WTC11 (cell line): ENCODE results near the gene ALLC. TPM values are rescaled to one million over a fixed set of nuclear protein-coding genes. Genes with fewer than 3 reads are reported as not detected.

Experiments used
- ATAC-seq: fragments of 200-7000 bp; cut with Tn5 transposase; 2 replicates; pipeline ENCODE4 v1.10.0; 2021; ENCODE audit warnings: mild to moderate bottlenecking, moderate library complexity
- CTCF ChIA-PET: fragments of 300-600 bp; sonication (Branson Sonifier 250); formaldehyde crosslinking; loops from one replicate; lab custom pipeline; 2021; ENCODE audit warnings: antibody characterized with exemption; lab: Charles Lee
- POLR2A ChIA-PET: fragments of 350-600 bp; sonication (Branson Sonifier 250); formaldehyde crosslinking; loops from one replicate; lab custom pipeline; 2021; ENCODE audit warnings: antibody characterized with exemption; lab: Charles Lee
- DNase-seq: peaks from one replicate; pipeline ENCODE4 v3.0.0; 2021; ENCODE audit warnings: low spot score
- H3K27ac Mint-ChIP-seq: 2 replicates; pipeline ENCODE4 v1.8.0; 2021; ENCODE audit warnings: mixed read lengths
- H3K27me3 Mint-ChIP-seq: 2 replicates; pipeline ENCODE4 v1.8.0; 2021; ENCODE audit warnings: low read depth, mild to moderate bottlenecking, moderate library complexity, mixed read lengths
- H3K36me3 Mint-ChIP-seq: 2 replicates; pipeline ENCODE4 v1.8.0; 2021; ENCODE audit warnings: mixed read lengths
- H3K4me1 Mint-ChIP-seq: 2 replicates; pipeline ENCODE4 v1.8.0; 2022; ENCODE audit warnings: mixed read lengths
- H3K4me3 Mint-ChIP-seq: 2 replicates; pipeline ENCODE4 v1.8.0; 2021; ENCODE audit warnings: mild to moderate bottlenecking, moderate library complexity, mixed read lengths
- H3K9me3 Mint-ChIP-seq: 2 replicates; pipeline ENCODE4 v1.8.0; 2021; ENCODE audit warnings: mixed read lengths
- ATF3 ChIP-seq: sonication (generic); formaldehyde crosslinking; conservative IDR thresholded peaks from 2 replicates; pipeline ENCODE4 v1.8.1; 2022; ENCODE audit warnings: mild to moderate bottlenecking, missing genetic modification reagents
- CREB1 ChIP-seq: sonication (generic); formaldehyde crosslinking; IDR thresholded peaks from 2 replicates; pipeline ENCODE4 v1.8.0; 2023; ENCODE audit warnings: mild to moderate bottlenecking, missing genetic modification reagents
- ESRRA ChIP-seq: sonication (generic); formaldehyde crosslinking; IDR thresholded peaks from 2 replicates; pipeline ENCODE4 v1.8.1; 2022; ENCODE audit warnings: mild to moderate bottlenecking, missing genetic modification reagents, borderline replicate concordance
- ETV6 ChIP-seq: sonication (generic); formaldehyde crosslinking; IDR thresholded peaks from 2 replicates; pipeline ENCODE4 v1.8.1; 2022; ENCODE audit warnings: mild to moderate bottlenecking, missing genetic modification reagents
- GABPB1 ChIP-seq: sonication (generic); formaldehyde crosslinking; IDR thresholded peaks from 2 replicates; pipeline ENCODE4 v1.8.1; 2023; ENCODE audit warnings: mild to moderate bottlenecking, missing genetic modification reagents
- GTF2I ChIP-seq: fragments of 250-450 bp; sonication (Bioruptor Pico); conservative IDR thresholded peaks from 2 replicates; pipeline ENCODE4 v1.4.0; 2021; ENCODE audit warnings: mild to moderate bottlenecking
- HMGXB4 ChIP-seq: sonication (generic); formaldehyde crosslinking; IDR thresholded peaks from 2 replicates; pipeline ENCODE4 v1.8.1; 2023; ENCODE audit warnings: mild to moderate bottlenecking, moderate library complexity, missing genetic modification reagents
- IRF2 ChIP-seq: sonication (generic); formaldehyde crosslinking; IDR thresholded peaks from 2 replicates; pipeline ENCODE4 v1.8.0; 2022; ENCODE audit warnings: low read depth, missing genetic modification reagents, borderline replicate concordance
- MLX ChIP-seq: sonication (generic); formaldehyde crosslinking; IDR thresholded peaks from 2 replicates; pipeline ENCODE4 v1.8.1; 2023; ENCODE audit warnings: mild to moderate bottlenecking, missing genetic modification reagents, moderate library complexity
- RORB ChIP-seq: fragments of 250-450 bp; sonication (Bioruptor Pico); IDR thresholded peaks from 2 replicates; pipeline ENCODE4 v1.9.0; 2021; ENCODE audit warnings: mild to moderate bottlenecking
- SP1 ChIP-seq: sonication (generic); formaldehyde crosslinking; conservative IDR thresholded peaks from 2 replicates; pipeline ENCODE4 v1.8.1; 2022; ENCODE audit warnings: missing genetic modification reagents
- TCF7 ChIP-seq: sonication (generic); formaldehyde crosslinking; IDR thresholded peaks from 2 replicates; pipeline ENCODE4 v1.8.0; 2022; ENCODE audit warnings: mild to moderate bottlenecking, low read depth, missing genetic modification reagents, moderate library complexity
- TEAD4 ChIP-seq: sonication (generic); formaldehyde crosslinking; IDR thresholded peaks from 2 replicates; pipeline ENCODE4 v1.8.0; 2022; ENCODE audit warnings: mild to moderate bottlenecking, missing genetic modification reagents
- USF1 ChIP-seq: sonication (generic); formaldehyde crosslinking; IDR thresholded peaks from 2 replicates; pipeline ENCODE4 v1.8.0; 2022; ENCODE audit warnings: mild to moderate bottlenecking, missing genetic modification reagents
- ZMAT4 ChIP-seq: fragments of 250-450 bp; sonication (Bioruptor Pico); IDR thresholded peaks from 2 replicates; pipeline ENCODE4 v1.9.0; 2021; ENCODE audit warnings: mild to moderate bottlenecking
- ZNF219 ChIP-seq: sonication (generic); formaldehyde crosslinking; IDR thresholded peaks from 2 replicates; pipeline ENCODE4 v1.8.0; 2023; ENCODE audit warnings: missing genetic modification reagents, mild to moderate bottlenecking, borderline replicate concordance
- ZNF396 ChIP-seq: fragments of 250-450 bp; sonication (Bioruptor Pico); IDR thresholded peaks from 2 replicates; pipeline ENCODE4 v1.8.0; 2021; ENCODE audit warnings: mild to moderate bottlenecking, moderate library complexity, borderline replicate concordance
- total RNA-seq: library from RNA; stranded (reverse); gene quantifications from 3 replicates; pipeline ENCODE4 v1.2.3, GENCODE V29; 2021
- TF ChIP-seq, protein P1 (sequence below): sonication (generic); formaldehyde crosslinking; IDR thresholded peaks from 2 replicates; pipeline ENCODE4 v1.8.1; 2022; ENCODE audit warnings: missing genetic modification reagents, borderline replicate concordance
- TF ChIP-seq, protein P2 (sequence below): sonication (generic); formaldehyde crosslinking; IDR thresholded peaks from 2 replicates; pipeline ENCODE4 v1.8.1; 2022; ENCODE audit warnings: low read depth, missing genetic modification reagents, borderline replicate concordance
- TF ChIP-seq, protein P3 (sequence below): sonication (generic); formaldehyde crosslinking; IDR thresholded peaks from 2 replicates; pipeline ENCODE4 v1.8.0; 2023; ENCODE audit warnings: mild to moderate bottlenecking, missing genetic modification reagents
- TF ChIP-seq, protein P4 (sequence below): sonication (generic); formaldehyde crosslinking; IDR thresholded peaks from 2 replicates; pipeline ENCODE4 v1.8.0; 2022; ENCODE audit warnings: missing genetic modification reagents

The ALLC gene
- total RNA-seq, 1 experiment from 2014 or later = not detected

GRCh38 chr2:3726511-3726910, 68.5 kb downstream of the ALLC start:
- ATAC-seq = no peak
- DNase-seq = no peak
- Mint-ChIP-seq H3K4me3 (no peak overlapping the region), H3K36me3 (peaks cover 64% of the 10 kb centered on the region), H3K27me3 (peaks cover 22% of the 10 kb centered on the region), H3K4me1 (no peaks in the 10 kb centered on the region), H3K27ac (no peak overlapping the region), H3K9me3 (peaks cover 77% of the 10 kb centered on the region)
- TF ChIP-seq IRF2 (CRISPR knock-in tag) = no peak
- TF ChIP-seq ESRRA (CRISPR knock-in tag) = no peak
- no peak for TF ChIP-seq TCF7 (CRISPR knock-in tag)
- TF ChIP-seq TEAD4 = no peak
- TF ChIP-seq HMGXB4 (CRISPR knock-in tag) = no peak
- TF ChIP-seq ZNF219 (CRISPR knock-in tag) = no peak
- no peak for TF ChIP-seq ZNF396 (CRISPR knock-in tag)
- TF ChIP-seq CREB1 (CRISPR knock-in tag) = no peak
- no peak for TF ChIP-seq GABPB1 (CRISPR knock-in tag)
- no peak for TF ChIP-seq ETV6
- TF ChIP-seq, protein P1, sequence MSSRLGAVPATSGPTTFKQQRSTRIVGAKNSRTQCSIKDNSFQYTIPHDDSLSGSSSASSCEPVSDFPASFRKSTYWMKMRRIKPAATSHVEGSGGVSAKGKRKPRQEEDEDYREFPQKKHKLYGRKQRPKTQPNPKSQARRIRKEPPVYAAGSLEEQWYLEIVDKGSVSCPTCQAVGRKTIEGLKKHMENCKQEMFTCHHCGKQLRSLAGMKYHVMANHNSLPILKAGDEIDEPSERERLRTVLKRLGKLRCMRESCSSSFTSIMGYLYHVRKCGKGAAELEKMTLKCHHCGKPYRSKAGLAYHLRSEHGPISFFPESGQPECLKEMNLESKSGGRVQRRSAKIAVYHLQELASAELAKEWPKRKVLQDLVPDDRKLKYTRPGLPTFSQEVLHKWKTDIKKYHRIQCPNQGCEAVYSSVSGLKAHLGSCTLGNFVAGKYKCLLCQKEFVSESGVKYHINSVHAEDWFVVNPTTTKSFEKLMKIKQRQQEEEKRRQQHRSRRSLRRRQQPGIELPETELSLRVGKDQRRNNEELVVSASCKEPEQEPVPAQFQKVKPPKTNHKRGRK (CRISPR knock-in tag) = no peak
- TF ChIP-seq SP1 (CRISPR knock-in tag) = no peak
- no peak for TF ChIP-seq ZMAT4
- POLR2A ChIA-PET = no interaction called here
- CTCF ChIA-PET = no interaction called here

DNA sequence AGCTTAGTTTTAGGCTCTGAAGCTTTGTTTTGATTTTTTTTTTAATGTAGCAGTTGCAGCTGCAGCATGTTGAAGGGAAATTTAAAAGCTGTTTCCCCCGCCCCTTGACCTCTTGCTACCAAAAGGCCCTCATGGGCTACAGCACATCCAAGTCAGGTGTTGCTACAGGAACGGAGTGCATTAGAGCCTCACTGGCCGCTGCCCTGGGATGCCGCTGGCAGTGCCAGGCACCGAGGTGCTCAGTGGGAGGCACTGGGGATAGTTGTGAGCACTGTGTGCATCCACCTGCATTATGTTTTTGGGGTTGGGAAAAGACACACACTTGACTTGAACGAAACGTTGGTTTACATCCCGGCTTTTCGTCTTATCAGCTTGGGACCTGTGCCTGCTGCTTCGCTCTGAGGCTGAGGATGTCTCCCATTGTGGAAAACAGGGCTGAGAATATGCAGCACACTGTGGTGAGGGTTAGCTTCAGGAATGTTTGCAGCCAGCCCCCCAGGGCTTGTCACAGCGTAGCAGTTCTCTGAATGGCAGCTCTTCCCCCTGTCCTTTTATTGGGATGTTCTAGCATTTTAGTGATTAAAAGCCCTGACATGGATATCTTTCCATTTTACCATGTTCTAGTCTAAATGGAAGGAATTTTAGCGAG, 69.5 kb downstream of the ALLC start:
- DNase-seq (no peak), ATAC-seq (0 out of 2 replicates have a peak, but pooled peaks have one; percentile 28)
- Mint-ChIP-seq H3K36me3 (peaks cover 62% of the 10 kb centered on the region), H3K4me1 (no peaks in the 10 kb centered on the region), H3K27ac (no peak overlapping the region), H3K27me3 (peaks cover 24% of the 10 kb centered on the region), H3K9me3 (peaks cover 77% of the 10 kb centered on the region), H3K4me3 (no peak overlapping the region)
- CTCF ChIA-PET = interaction anchor here (1.0 to 1.5 kb wide), 3 partner anchors 27 to 78 kb away, joined by 3 to 8 read pairs (median 3); no protein-coding TSS in a partner anchor
- POLR2A ChIA-PET = no interaction called here
- TF ChIP-seq GTF2I (CRISPR knock-in tag) (no peak), USF1 (no peak), RORB (CRISPR knock-in tag) (no peak), ATF3 (no peak), MLX (CRISPR knock-in tag) (no peak)
- TF ChIP-seq, protein P2, sequence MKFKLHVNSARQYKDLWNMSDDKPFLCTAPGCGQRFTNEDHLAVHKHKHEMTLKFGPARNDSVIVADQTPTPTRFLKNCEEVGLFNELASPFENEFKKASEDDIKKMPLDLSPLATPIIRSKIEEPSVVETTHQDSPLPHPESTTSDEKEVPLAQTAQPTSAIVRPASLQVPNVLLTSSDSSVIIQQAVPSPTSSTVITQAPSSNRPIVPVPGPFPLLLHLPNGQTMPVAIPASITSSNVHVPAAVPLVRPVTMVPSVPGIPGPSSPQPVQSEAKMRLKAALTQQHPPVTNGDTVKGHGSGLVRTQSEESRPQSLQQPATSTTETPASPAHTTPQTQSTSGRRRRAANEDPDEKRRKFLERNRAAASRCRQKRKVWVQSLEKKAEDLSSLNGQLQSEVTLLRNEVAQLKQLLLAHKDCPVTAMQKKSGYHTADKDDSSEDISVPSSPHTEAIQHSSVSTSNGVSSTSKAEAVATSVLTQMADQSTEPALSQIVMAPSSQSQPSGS (CRISPR knock-in tag) = no peak
- TF ChIP-seq, protein P3, sequence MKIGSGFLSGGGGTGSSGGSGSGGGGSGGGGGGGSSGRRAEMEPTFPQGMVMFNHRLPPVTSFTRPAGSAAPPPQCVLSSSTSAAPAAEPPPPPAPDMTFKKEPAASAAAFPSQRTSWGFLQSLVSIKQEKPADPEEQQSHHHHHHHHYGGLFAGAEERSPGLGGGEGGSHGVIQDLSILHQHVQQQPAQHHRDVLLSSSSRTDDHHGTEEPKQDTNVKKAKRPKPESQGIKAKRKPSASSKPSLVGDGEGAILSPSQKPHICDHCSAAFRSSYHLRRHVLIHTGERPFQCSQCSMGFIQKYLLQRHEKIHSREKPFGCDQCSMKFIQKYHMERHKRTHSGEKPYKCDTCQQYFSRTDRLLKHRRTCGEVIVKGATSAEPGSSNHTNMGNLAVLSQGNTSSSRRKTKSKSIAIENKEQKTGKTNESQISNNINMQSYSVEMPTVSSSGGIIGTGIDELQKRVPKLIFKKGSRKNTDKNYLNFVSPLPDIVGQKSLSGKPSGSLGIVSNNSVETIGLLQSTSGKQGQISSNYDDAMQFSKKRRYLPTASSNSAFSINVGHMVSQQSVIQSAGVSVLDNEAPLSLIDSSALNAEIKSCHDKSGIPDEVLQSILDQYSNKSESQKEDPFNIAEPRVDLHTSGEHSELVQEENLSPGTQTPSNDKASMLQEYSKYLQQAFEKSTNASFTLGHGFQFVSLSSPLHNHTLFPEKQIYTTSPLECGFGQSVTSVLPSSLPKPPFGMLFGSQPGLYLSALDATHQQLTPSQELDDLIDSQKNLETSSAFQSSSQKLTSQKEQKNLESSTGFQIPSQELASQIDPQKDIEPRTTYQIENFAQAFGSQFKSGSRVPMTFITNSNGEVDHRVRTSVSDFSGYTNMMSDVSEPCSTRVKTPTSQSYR (CRISPR knock-in tag) = no peak
- TF ChIP-seq, protein P4, sequence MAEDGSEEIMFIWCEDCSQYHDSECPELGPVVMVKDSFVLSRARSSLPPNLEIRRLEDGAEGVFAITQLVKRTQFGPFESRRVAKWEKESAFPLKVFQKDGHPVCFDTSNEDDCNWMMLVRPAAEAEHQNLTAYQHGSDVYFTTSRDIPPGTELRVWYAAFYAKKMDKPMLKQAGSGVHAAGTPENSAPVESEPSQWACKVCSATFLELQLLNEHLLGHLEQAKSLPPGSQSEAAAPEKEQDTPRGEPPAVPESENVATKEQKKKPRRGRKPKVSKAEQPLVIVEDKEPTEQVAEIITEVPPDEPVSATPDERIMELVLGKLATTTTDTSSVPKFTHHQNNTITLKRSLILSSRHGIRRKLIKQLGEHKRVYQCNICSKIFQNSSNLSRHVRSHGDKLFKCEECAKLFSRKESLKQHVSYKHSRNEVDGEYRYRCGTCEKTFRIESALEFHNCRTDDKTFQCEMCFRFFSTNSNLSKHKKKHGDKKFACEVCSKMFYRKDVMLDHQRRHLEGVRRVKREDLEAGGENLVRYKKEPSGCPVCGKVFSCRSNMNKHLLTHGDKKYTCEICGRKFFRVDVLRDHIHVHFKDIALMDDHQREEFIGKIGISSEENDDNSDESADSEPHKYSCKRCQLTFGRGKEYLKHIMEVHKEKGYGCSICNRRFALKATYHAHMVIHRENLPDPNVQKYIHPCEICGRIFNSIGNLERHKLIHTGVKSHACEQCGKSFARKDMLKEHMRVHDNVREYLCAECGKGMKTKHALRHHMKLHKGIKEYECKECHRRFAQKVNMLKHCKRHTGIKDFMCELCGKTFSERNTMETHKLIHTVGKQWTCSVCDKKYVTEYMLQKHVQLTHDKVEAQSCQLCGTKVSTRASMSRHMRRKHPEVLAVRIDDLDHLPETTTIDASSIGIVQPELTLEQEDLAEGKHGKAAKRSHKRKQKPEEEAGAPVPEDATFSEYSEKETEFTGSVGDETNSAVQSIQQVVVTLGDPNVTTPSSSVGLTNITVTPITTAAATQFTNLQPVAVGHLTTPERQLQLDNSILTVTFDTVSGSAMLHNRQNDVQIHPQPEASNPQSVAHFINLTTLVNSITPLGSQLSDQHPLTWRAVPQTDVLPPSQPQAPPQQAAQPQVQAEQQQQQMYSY = no peak
